HFFc6 (cell line): ENCODE measurements around the gene NOS2. TPM values are rescaled to one million over a fixed set of nuclear protein-coding genes. Genes with fewer than 3 reads are reported as not detected.

Source experiments
- DNase-seq: peaks from one replicate; pipeline ENCODE4 v3.0.0-alpha.2; 2018
- H3K27ac Mint-ChIP-seq: 2 replicates; pipeline ENCODE4 v1.8.0; 2020; ENCODE audit warnings: mild to moderate bottlenecking, mixed read lengths
- H3K27me3 Mint-ChIP-seq: 2 replicates; pipeline ENCODE4 v1.8.0; 2021; ENCODE audit warnings: mild to moderate bottlenecking, moderate library complexity, mixed read lengths; ENCODE audit not compliant: insufficient read depth
- H3K36me3 Mint-ChIP-seq: 2 replicates; pipeline ENCODE4 v1.8.0; 2021; ENCODE audit warnings: low read depth, mixed read lengths
- H3K4me1 Mint-ChIP-seq: 2 replicates; pipeline ENCODE4 v1.8.0; 2020; ENCODE audit warnings: low read depth, mixed read lengths
- H3K4me3 Mint-ChIP-seq: 2 replicates; pipeline ENCODE4 v1.8.0; 2020; ENCODE audit warnings: mild to moderate bottlenecking, moderate library complexity, mixed read lengths
- H3K9me3 Mint-ChIP-seq: 2 replicates; pipeline ENCODE4 v1.8.0; 2020; ENCODE audit warnings: mild to moderate bottlenecking, mixed read lengths
- total RNA-seq, 6 experiments: library from RNA; stranded (reverse); fragmentation: NEBNext Ultra II Directional; extraction: Animal tissue kit (Norgen Biotek cat#: 25700); gene quantifications; 2 replicates in 1 of 6; 3 replicates in 5 of 6; pipeline ENCODE4 v1.2.3, GENCODE V29; 2021
- TF ChIP-seq, protein P1 (sequence below): fragments of 200-600 bp; sonication (generic); IDR thresholded peaks from 2 replicates; pipeline ENCODE4 v1.5.0; 2021; ENCODE audit warnings: antibody characterized with exemption, mild to moderate bottlenecking

NOS2 gene
- total RNA-seq, 6 experiments from 2014 or later: not detected

DNA sequence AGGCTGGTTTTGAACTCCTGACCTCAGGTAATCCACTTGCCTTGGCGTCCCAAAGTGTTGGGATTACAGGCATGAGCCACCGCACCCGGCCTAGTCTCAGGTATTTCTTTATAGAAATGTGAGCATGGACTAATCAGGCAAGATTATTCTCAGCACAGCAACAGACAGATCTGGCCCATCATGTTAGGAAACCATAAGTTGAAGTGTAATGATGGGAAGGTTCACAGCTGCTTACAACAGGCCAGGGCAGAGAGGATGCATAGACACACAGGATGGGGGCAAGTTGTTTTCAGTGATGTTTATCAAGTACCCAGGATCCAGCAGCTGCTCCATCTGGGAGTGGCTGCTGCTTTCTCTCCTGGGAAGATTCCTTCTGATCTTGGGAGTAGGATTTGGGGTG, 16.6 kb upstream of the NOS2 start:
- H3K4me3 Mint-ChIP-seq: no peak overlapping the region
- no peak for DNase-seq
- H3K36me3 Mint-ChIP-seq: peaks cover 5% of the 10 kb centered on the region
- H3K9me3 Mint-ChIP-seq: peaks cover 8% of the 10 kb centered on the region
- peaks cover 29% of the 10 kb centered on the region for H3K27me3 Mint-ChIP-seq
- H3K27ac Mint-ChIP-seq: no peak overlapping the region
- peaks cover 14% of the 10 kb centered on the region for H3K4me1 Mint-ChIP-seq
- TF ChIP-seq, protein P1, sequence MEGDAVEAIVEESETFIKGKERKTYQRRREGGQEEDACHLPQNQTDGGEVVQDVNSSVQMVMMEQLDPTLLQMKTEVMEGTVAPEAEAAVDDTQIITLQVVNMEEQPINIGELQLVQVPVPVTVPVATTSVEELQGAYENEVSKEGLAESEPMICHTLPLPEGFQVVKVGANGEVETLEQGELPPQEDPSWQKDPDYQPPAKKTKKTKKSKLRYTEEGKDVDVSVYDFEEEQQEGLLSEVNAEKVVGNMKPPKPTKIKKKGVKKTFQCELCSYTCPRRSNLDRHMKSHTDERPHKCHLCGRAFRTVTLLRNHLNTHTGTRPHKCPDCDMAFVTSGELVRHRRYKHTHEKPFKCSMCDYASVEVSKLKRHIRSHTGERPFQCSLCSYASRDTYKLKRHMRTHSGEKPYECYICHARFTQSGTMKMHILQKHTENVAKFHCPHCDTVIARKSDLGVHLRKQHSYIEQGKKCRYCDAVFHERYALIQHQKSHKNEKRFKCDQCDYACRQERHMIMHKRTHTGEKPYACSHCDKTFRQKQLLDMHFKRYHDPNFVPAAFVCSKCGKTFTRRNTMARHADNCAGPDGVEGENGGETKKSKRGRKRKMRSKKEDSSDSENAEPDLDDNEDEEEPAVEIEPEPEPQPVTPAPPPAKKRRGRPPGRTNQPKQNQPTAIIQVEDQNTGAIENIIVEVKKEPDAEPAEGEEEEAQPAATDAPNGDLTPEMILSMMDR: no peak

DNA sequence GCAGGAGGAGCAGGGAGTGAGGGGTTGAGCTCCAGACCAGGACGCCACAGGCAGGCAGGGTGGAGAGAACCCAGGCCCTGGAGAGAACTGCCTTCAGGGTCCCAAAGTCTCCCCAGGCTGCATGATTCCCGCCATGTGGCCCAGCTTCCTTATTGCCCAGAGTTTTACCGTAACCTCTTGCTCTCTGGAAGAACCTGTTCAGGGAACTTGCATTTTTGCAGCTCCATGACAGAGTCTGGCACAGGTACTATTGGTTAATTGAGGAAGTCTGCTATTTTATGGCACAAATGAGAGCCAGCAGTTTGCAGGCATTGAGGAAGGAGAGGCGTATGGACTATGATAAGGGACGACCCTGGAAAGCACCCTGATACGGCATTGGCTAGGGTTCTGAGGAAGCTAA, 11.6 kb upstream of the NOS2 start:
- H3K9me3 Mint-ChIP-seq: no peaks in the 10 kb centered on the region; the same call in 1 of the 2 replicates
- H3K27me3 Mint-ChIP-seq: peaks cover 22% of the 10 kb centered on the region

DNA sequence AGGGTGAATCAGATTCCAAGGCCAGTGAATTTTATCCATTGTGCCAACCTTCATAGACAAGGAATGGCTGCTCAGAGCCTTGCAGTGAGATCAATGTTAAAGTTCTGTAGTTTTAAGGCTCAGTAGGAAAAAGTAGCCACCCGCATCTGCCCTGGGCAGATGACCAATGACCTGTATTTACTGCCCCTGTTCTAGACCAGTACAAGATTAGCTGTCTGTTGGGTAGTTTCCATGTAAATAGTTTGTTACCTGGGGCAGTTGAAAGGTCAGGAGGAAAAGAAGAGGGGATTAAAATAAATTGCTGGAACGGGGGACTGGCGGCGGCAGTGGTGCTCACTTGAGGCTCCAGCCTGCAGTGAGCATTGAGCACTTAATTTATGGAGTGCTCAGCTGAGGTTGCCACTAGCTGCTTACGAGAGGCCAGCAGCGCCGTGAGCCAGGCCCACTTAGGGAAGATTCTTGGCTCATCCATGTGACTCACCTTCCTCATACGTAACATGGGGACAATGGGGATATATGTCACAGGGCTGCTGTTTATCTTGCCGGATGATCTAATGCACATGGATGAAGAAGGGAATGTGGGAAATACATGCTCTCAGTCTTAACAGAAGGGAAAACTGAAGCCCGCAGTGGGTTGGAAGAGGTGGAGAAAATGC, 10.7 kb upstream of the NOS2 start:
- peaks cover 21% of the 10 kb centered on the region for H3K27me3 Mint-ChIP-seq
- peak; percentile 26 for DNase-seq
- peaks cover 25% of the 10 kb centered on the region for H3K4me1 Mint-ChIP-seq
- TF ChIP-seq, protein P1: no peak
- no peaks in the 10 kb centered on the region for H3K36me3 Mint-ChIP-seq
- H3K4me3 Mint-ChIP-seq: no peak overlapping the region
- no peaks in the 10 kb centered on the region; the same call in 1 of the 2 replicates for H3K9me3 Mint-ChIP-seq
- H3K27ac Mint-ChIP-seq: no peak overlapping the region

More for the DNA sequence above, 11.6 kb upstream of the NOS2 start:
- DNase-seq: no peak
- Mint-ChIP-seq H3K4me1 (peaks cover 24% of the 10 kb centered on the region), H3K27ac (no peak overlapping the region), H3K4me3 (no peak overlapping the region), H3K36me3 (no peaks in the 10 kb centered on the region)
- TF ChIP-seq, protein P1: no peak

DNA sequence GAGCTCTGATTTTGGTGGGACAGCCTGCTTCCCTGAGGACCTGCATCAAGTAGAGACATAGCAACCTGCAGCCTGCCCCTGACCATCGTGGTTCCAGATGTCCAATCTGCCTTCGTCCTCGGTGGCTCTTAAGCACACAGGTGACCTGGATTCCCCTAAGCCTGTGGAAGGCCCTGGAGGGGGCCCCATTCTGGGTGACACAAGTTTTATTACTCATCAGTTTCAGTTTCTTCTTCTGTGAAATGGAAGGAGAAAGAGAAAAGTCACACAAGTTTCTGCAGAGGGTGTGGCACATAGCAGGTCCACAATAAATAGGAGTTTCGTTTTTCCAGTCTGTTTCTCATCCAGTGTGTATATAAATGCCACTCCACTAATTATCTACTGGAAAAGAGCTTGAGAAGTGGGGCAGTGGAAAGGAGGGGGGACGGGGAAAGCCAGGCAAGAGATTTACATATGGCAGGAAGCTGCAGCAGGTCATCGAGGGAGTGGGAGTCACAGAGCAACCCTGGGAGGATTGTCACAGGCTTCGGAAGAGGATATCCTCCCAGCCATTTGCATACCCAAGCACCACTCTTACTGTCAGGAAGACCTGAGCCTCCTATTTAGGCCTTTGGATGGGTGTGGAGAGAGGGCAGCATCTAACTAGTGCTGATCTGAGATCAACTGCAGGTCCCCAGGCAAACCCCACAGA, 10.0 kb upstream of the NOS2 start:
- Mint-ChIP-seq H3K4me1 (peaks cover 31% of the 10 kb centered on the region), H3K9me3 (no peaks in the 10 kb centered on the region; the same call in 1 of the 2 replicates), H3K4me3 (no peak overlapping the region; the same call in 1 of the 2 replicates), H3K36me3 (no peaks in the 10 kb centered on the region), H3K27me3 (peaks cover 20% of the 10 kb centered on the region), H3K27ac (no peak overlapping the region)
- TF ChIP-seq, protein P1: no peak
- DNase-seq: no peak

DNA sequence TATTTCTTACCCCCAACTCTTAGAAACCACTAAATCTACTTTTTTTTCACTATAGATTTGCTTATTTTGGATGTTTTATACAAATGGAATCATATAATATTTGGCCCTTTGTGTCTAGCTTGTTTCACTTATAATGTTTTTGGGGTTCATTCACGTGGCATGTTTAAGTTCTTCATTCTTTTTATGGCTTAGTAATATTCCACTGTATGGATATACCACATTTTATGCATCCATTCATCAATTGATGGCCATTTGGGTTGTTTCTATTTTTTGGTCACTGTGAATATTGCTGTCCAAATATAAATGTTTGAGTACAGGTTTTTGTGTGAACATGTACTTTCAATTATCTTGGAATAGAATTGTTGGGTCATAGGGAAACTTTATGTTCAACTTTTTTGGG, 9.2 kb upstream of the NOS2 start:
- no peak overlapping the region for H3K4me3 Mint-ChIP-seq
- peaks cover 19% of the 10 kb centered on the region for H3K27me3 Mint-ChIP-seq
- no peaks in the 10 kb centered on the region; the same call in 1 of the 2 replicates for H3K9me3 Mint-ChIP-seq
- H3K27ac Mint-ChIP-seq: no peak overlapping the region
- no peak for DNase-seq
- TF ChIP-seq, protein P1: no peak
- H3K4me1 Mint-ChIP-seq: peaks cover 34% of the 10 kb centered on the region
- no peaks in the 10 kb centered on the region for H3K36me3 Mint-ChIP-seq
